ENCODE data around the gene LHFPL6. TPM values are rescaled to one million over a fixed set of nuclear protein-coding genes. Genes with fewer than 3 reads are reported as not detected.

LHFPL6 gene
- total RNA-seq, 1 experiment from 2014 or later: 8.9 TPM

GRCh38 chr13:39585219-39585618 is 17.8 kb downstream of the LHFPL6 start:
- H3K27ac Mint-ChIP-seq (ENCODE audit: low read depth, unreplicated experiment): no peak overlapping the region
- TF ChIP-seq, protein P1, sequence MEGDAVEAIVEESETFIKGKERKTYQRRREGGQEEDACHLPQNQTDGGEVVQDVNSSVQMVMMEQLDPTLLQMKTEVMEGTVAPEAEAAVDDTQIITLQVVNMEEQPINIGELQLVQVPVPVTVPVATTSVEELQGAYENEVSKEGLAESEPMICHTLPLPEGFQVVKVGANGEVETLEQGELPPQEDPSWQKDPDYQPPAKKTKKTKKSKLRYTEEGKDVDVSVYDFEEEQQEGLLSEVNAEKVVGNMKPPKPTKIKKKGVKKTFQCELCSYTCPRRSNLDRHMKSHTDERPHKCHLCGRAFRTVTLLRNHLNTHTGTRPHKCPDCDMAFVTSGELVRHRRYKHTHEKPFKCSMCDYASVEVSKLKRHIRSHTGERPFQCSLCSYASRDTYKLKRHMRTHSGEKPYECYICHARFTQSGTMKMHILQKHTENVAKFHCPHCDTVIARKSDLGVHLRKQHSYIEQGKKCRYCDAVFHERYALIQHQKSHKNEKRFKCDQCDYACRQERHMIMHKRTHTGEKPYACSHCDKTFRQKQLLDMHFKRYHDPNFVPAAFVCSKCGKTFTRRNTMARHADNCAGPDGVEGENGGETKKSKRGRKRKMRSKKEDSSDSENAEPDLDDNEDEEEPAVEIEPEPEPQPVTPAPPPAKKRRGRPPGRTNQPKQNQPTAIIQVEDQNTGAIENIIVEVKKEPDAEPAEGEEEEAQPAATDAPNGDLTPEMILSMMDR (IDR thresholded peaks at IDR 0.05; ENCODE audit: unreplicated experiment): no peak
- POLR2A ChIA-PET: no interaction called here
- no peaks in the 10 kb centered on the region for H3K27me3 Mint-ChIP-seq (ENCODE audit: insufficient read depth, unreplicated experiment)
- no peaks in the 10 kb centered on the region for H3K9me3 Mint-ChIP-seq (ENCODE audit: unreplicated experiment)
- no peak overlapping the region for H3K4me3 Mint-ChIP-seq (ENCODE audit: unreplicated experiment)
- DNase-seq (ENCODE audit: unreplicated experiment): no peak
- BruUV-seq (replicated peaks): no TSS peak
- CTCF ChIA-PET: interaction anchor here (0.9 to 2.2 kb wide), 2 partner anchors 11 to 441 kb away, joined by 4 to 6 read pairs; no protein-coding TSS in a partner anchor
- no peaks in the 10 kb centered on the region for H3K36me3 Mint-ChIP-seq (ENCODE audit: insufficient read depth, unreplicated experiment)
- intact Hi-C loops (cut with micrococcal nuclease): no loop called here
- H3K4me1 Mint-ChIP-seq (ENCODE audit: insufficient read depth, unreplicated experiment): no peaks in the 10 kb centered on the region

DNA sequence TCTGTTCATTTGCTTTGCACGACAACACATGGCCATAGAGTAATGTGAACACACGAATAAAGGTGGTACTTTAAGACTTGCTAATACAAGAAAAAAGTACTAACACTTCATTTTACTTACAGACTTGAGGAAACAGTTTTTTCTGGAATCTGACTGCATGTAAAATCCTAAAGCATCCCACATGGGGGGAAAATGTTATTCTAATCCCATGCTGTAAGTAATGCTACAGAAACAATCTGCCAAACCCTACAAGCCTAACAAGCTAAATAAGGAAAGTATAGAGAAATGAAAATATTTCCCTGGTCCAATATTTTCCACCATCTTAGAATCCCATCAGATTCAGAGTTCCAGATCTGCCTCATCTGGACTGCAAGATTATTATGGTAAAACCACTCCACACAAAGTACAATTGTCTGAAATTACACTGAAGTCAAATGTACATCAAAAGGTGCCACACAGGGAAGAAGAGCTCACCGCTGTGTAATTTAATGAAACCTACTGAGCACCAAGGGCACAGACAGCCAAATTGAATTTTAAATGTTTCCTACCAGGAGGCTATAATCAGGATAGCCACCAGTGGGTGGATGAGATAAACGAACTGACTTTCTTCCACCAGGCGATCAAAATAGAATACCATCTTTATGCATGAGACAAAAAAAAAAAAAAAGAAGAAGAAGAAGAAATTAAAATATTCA is 22.0 kb downstream of the LHFPL6 start:
- DNase-seq (ENCODE audit: unreplicated experiment): no peak
- no peaks in the 10 kb centered on the region for H3K36me3 Mint-ChIP-seq (ENCODE audit: insufficient read depth, unreplicated experiment)
- POLR2A ChIA-PET: no interaction called here
- H3K9me3 Mint-ChIP-seq (ENCODE audit: unreplicated experiment): no peaks in the 10 kb centered on the region
- no TSS peak for BruUV-seq (replicated peaks)
- no peak overlapping the region for H3K4me3 Mint-ChIP-seq (ENCODE audit: unreplicated experiment)
- no peak overlapping the region for H3K27ac Mint-ChIP-seq (ENCODE audit: low read depth, unreplicated experiment)
- H3K4me1 Mint-ChIP-seq (ENCODE audit: insufficient read depth, unreplicated experiment): no peaks in the 10 kb centered on the region
- CTCF ChIA-PET: interaction anchor here (0.6 to 1.0 kb wide), 5 partner anchors 18 to 125 kb away, joined by 3 to 4 read pairs (median 3); no protein-coding TSS in a partner anchor
- intact Hi-C loops (cut with micrococcal nuclease): no loop called here
- TF ChIP-seq, protein P1 (IDR thresholded peaks at IDR 0.05; ENCODE audit: unreplicated experiment): no peak
- no peaks in the 10 kb centered on the region for H3K27me3 Mint-ChIP-seq (ENCODE audit: insufficient read depth, unreplicated experiment)

DNA sequence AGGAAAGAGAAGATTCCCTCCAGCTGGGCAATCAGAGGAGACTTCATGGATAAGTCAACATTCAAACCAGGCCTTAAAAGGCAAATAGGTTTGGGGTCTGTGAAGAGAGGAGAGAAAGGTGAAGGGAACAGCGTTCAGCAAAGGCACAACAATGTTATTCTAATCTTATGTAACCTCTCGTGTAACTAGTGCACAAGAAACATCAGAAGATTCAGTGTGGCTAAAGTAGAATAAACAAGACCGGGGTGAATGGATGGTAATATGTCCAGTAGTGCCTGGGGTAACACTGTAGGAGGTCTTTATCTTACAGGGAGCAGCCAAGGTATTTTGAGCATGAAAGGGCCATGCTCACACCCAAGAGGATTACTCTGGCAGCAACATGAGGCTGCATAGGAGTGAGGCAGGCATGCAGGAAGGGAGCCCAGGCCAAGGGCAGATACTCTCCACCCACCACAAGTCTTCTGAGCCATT is 24.1 kb downstream of the LHFPL6 start:
- POLR2A ChIA-PET: no interaction called here
- CTCF ChIA-PET: no interaction called here
- Mint-ChIP-seq H3K4me1 (ENCODE audit: insufficient read depth, unreplicated experiment) (no peaks in the 10 kb centered on the region), H3K36me3 (ENCODE audit: insufficient read depth, unreplicated experiment) (no peaks in the 10 kb centered on the region), H3K27me3 (ENCODE audit: insufficient read depth, unreplicated experiment) (no peaks in the 10 kb centered on the region), H3K9me3 (ENCODE audit: unreplicated experiment) (no peaks in the 10 kb centered on the region), H3K4me3 (ENCODE audit: unreplicated experiment) (no peak overlapping the region), H3K27ac (ENCODE audit: low read depth, unreplicated experiment) (no peak overlapping the region)
- no TSS peak for BruUV-seq (replicated peaks)
- TF ChIP-seq, protein P1 (IDR thresholded peaks at IDR 0.05; ENCODE audit: unreplicated experiment): no peak
- intact Hi-C loops (cut with micrococcal nuclease): no loop called here
- DNase-seq (ENCODE audit: unreplicated experiment): no peak

DNA sequence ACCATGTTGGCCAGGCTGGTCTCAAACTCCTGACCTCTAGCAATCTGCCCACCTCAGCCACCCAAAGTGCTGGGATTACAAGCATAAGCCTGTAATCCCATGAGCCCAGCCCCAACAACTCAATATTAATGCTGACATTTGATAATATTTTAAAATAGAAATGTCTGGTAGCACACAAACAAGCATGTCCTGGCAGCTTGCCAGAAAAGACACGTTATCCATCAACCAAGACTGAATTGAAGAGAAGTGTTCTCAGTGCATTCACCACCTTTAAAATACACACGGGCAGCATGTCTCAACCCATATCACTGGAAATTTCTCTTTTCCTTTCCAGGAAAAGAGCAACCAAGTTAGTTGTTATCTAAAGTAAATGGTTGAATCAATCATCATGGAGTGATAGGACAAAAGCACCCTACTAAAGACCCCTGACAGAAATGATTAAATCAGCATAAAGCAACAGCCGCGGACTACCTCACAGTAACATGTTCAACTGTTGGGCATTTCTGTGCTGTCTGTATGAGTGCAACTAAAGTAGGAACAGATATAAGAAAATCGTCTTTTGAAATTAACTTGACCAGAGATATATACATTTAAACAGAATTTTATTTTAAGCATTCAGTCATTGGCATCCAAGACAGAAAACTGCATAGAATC is 25.0 kb downstream of the LHFPL6 start:
- POLR2A ChIA-PET: no interaction called here
- CTCF ChIA-PET: interaction anchor here (0.6 kb wide), 1 partner anchor 162 kb away, joined by 4 read pairs; no protein-coding TSS in a partner anchor
- Mint-ChIP-seq H3K9me3 (ENCODE audit: unreplicated experiment) (no peaks in the 10 kb centered on the region), H3K27ac (ENCODE audit: low read depth, unreplicated experiment) (no peak overlapping the region), H3K36me3 (ENCODE audit: insufficient read depth, unreplicated experiment) (no peaks in the 10 kb centered on the region), H3K4me1 (ENCODE audit: insufficient read depth, unreplicated experiment) (no peaks in the 10 kb centered on the region), H3K4me3 (ENCODE audit: unreplicated experiment) (no peak overlapping the region), H3K27me3 (ENCODE audit: insufficient read depth, unreplicated experiment) (no peaks in the 10 kb centered on the region)
- no TSS peak for BruUV-seq (replicated peaks)
- no peak for DNase-seq (ENCODE audit: unreplicated experiment)
- intact Hi-C loops (cut with micrococcal nuclease): no loop called here
- TF ChIP-seq, protein P1 (IDR thresholded peaks at IDR 0.05; ENCODE audit: unreplicated experiment): no peak

Measured in MCF 10A (cell line).